Measurements from ENCODE around the gene SCNM1.

- TF ChIP-seq POLR2A (IDR thresholded peaks at IDR 0.05) (peak; percentile 71 to 87), CTCF (IDR thresholded peaks at IDR 0.05) (no peak)
These were observed 32.5 kb downstream of the SCNM1 start, which contains the start of gene PIP5K1A for GRCh38 chr1:151198254-151199127.

Data from thyroid gland (tissue), 4 donors.